Globus pallidus (tissue), 1 donor: ENCODE measurements around the gene MSANTD1.

ENCODE experiments used
- DNase-seq: peaks from one replicate; pipeline ENCODE4 v3.0.0-alpha.2; 2015; ENCODE audit warnings: low spot score

Gene MSANTD1

GRCh38 chr4:3248811-3249661 lies at the start of gene MSANTD1:
Gene MSANTD1 (plus strand): TSS chr4:3249159. CDS start chr4:3249223, 64 bp downstream.
- DNase-seq: no peak

DNA sequence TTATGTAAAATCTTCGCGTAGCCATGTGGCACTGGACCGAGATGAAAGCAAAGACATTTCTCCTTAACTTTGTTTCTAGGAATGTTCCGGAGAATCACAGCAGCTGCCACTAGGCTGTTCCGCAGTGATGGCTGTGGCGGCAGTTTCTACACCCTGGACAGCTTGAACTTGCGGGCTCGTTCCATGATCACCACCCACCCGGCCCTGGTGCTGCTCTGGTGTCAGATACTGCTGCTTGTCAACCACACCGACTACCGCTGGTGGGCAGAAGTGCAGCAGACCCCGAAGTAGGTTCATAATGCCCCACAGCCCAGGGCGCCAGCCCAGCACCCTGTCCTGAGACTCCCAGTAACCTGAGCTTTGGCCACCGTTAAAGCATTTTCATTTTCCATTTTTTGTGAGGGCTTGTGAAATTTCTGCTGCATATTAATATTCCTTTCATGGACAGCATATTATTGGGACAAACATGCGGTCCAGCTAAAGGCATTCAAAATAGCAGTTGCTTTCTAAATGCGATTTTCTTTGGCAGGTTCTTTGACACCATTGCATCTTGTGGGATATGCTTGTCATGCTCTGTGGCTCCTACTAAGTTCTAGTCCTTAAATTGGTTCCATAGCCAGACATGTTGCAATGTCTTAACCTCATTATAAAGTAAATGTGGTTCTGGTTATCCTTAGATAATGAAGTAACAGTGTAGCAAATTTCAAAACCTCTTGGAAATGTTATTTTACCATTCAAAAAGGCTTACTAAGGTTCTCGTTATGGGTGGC lies 49.1 kb upstream of the MSANTD1 start:
- DNase-seq: no peak

- no peak for DNase-seq
These were observed 48.4 kb upstream of the MSANTD1 start for GRCh38 chr4:3200423-3201090.

DNA sequence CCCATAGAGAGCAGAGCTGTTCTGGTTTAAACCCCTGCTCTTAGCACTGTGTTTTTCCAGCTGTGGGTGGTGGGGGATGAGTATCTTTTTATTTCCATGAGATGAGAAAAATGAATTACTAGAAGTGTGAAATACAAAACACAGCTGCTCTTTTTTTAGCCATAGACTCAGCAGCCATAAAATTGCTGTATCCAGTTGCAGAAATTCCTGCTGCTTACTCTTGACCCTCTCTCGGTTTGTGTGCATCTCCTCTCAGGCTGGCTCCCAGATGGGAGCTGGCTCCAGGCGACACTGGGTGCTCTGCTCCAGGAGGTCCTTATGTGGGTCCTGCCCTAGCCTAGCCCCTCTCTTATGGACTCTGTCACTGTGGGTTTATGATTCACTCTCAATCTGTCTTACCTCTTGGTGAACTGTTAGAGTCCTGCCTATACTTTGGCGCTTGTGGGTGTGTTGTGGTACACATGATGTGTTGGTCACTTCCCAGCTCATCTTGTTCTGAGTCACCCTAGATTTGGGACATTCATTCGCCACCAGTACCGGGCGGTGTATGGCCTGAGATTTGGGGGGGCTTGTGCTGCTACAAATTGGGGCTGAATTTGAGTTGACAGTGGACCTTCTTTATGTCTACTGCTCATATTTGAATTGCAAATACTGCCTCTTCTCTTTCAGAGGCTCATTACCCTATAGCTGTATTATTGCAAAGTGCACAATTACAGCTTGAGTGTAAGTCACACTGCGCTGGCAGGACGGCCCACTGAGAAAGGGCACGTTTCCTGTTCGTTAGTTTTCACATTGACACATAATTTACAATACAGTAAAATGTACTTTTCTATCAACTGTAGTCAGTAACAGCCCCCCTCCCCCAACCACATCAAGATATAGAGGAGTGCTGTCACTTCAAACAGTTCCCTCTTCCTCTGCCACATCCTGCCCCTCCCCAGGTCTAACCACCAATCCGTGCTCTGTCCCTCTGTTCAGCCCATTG lies 46.9 kb upstream of the MSANTD1 start:
- DNase-seq: no peak

DNA sequence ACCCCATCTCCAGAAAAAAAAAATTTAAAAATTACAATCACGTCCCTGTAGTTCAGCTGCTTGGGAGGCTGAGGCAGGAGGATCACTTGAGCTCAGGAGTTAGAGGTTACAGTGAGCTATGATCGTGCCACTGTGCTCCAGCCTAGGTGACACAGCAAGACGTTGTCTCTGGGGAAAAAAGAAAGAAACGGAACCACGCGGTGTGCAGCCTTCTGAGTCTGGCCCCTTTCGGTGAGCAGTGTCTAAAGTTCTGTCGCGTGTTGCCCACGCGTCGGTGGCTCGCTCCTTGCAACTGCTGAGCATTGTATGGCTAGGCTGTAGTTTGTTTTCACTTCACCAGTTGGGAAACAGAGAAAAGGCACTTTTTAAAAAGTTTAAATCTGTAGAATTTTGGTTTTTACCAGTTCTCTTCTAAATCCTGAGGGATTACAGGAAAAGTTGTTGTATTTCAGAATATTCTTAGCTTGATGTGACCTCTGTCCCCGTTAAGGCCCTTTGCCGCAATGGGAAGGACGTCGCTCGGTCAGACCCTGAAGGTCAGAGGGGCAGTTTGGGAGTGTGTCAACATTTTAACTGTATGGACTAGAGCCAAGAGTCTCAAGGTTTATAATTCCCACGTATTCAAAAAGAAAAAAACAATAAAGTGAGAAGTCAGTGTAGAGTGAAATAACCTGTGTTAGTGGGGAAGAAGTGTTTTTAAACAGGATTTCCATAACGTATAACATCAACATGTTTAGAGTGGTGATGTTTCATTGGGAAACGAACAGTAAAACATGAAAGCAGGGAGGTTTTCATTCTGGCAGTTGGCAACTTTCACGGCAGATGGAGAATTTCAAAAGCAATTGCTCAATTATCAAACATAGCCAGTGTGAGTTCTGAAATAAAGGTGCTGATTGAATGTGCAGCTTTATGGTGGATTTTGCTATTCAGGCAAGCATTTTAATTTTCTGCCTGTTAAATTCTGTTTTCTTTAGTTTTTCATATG lies 45.8 kb upstream of the MSANTD1 start:
- no peak for DNase-seq

- DNase-seq: no peak
These were observed 45.0 kb upstream of the MSANTD1 start for GRCh38 chr4:3203971-3204431.

- DNase-seq: no peak
These were observed 43.0 kb upstream of the MSANTD1 start for GRCh38 chr4:3205995-3206394.

DNA sequence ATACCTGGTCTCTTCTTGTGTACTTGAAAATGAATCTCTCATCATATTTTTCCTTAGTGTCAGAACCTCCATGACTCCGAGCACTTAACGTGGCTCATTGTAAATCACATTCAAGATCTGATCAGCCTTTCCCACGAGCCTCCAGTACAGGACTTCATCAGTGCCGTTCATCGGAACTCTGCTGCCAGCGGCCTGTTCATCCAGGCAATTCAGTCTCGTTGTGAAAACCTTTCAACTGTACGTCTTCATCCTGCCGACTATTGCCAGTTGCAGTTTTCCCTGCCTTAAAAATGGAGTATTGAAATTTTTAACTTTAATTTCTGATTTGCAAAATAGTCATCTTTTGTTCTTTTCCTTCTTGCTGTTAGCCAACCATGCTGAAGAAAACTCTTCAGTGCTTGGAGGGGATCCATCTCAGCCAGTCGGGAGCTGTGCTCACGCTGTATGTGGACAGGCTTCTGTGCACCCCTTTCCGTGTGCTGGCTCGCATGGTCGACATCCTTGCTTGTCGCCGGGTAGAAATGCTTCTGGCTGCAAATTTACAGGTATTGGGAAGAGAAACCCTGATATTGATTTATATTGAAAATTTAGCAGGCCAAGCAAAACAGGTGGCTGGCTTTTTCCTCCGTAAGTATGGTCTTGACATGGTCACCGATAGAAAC lies 42.4 kb upstream of the MSANTD1 start:
- DNase-seq: no peak

DNA sequence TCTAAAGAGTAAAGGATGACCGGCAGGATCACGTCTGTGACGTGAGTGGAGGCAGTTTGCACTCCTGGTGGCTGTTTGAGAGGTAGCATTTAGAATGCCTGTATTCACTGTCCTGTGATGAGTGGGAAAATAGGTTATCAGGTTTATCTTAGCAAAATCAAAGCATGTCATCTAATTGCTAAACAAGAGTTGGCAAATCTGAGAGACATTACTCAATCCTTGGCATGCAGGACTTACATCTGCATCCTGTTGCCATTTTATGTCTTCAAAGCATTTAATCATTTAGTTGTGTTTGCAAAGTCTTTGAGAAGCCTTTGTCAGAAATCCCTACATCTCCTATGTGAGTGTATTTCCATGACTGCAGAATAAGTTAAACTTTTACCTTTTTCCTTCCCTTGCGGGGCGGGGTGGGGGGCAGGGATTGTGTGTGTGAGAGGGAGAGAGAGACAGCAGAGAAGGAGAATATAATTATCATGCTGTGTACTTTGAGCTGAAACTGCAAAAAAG lies 41.4 kb upstream of the MSANTD1 start:
- DNase-seq: no peak

GRCh38 chr4:3208826-3209225 lies 40.1 kb upstream of the MSANTD1 start:
- no peak for DNase-seq

- no peak for DNase-seq
These were observed 39.2 kb upstream of the MSANTD1 start for GRCh38 chr4:3209551-3210325.

- no peak for DNase-seq
These were observed 38.5 kb upstream of the MSANTD1 start for GRCh38 chr4:3210467-3210866.

DNA sequence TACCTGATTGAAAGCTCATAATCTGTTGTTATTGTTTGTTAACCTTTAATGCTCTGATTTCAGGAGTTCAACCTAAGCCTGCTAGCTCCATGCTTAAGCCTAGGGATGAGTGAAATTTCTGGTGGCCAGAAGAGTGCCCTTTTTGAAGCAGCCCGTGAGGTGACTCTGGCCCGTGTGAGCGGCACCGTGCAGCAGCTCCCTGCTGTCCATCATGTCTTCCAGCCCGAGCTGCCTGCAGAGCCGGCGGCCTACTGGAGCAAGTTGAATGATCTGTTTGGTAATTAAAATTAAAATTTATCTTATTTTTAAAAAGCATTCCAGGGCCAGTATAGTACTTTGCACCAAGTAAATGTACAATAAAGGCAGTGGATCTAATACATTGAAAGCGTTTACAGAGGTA lies 37.1 kb upstream of the MSANTD1 start:
- no peak for DNase-seq

GRCh38 chr4:3212391-3213105 lies 36.4 kb upstream of the MSANTD1 start:
- no peak for DNase-seq

- no peak for DNase-seq
These were observed 35.9 kb upstream of the MSANTD1 start for GRCh38 chr4:3213106-3213425.

- DNase-seq: no peak
These were observed 35.2 kb upstream of the MSANTD1 start for GRCh38 chr4:3213661-3214250.

- no peak for DNase-seq
These were observed 33.7 kb upstream of the MSANTD1 start for GRCh38 chr4:3215256-3215655.

DNA sequence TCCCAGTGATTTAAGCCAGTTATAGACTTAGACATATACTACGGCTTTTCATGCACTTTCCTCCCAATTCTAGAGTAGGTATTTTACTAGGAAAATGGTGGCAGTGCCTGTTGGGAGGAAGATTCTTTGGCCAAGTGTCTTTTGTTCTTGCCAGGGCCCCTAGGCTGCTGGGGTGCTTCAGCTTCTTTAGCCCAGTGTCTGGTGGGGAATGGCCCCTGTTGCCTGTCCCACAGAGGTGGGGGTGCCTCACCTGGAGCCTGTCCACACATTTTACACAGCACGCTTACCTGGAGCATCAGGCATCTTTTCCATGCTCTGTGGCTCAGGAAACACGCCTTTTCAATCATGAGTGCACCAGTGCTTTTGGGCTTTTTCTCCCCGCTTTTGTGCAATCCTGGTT lies 33.2 kb upstream of the MSANTD1 start:
- no peak for DNase-seq
